MM.1S (cell line): ENCODE data around the gene TBC1D14.

Experiments
- DNase-seq: peaks from one replicate; pipeline ENCODE4 v3.0.0-alpha.2; 2015
- H2AFZ ChIP-seq: fragments of 300-600 bp; sonication (generic); 2 replicates; pipeline ENCODE4 v1.6.0; 2016; ENCODE audit warnings: antibody characterized with exemption, low read length
- H3F3A ChIP-seq: fragments of 300-600 bp; sonication (generic); 2 replicates; pipeline ENCODE4 v1.6.1; 2016; ENCODE audit warnings: mild to moderate bottlenecking, antibody characterized with exemption, low read length, moderate library complexity, mixed read lengths; ENCODE audit not compliant: insufficient read depth
- H3K27ac ChIP-seq: fragments of 300-600 bp; sonication (generic); 2 replicates; pipeline ENCODE4 v1.5.1; 2016; ENCODE audit warnings: mild to moderate bottlenecking, low read length
- H3K27me3 ChIP-seq: fragments of 300-600 bp; sonication (generic); replicated peaks from 2 replicates; pipeline ENCODE4 v1.6.0; 2016; ENCODE audit warnings: low read length; ENCODE audit not compliant: insufficient read depth
- H3K36me3 ChIP-seq: fragments of 300-600 bp; sonication (generic); replicated peaks from 2 replicates; pipeline ENCODE4 v1.6.1; 2016; ENCODE audit warnings: mild to moderate bottlenecking, low read length, mixed read lengths; ENCODE audit not compliant: insufficient read depth
- H3K4me1 ChIP-seq: fragments of 300-600 bp; sonication (generic); 2 replicates; pipeline ENCODE4 v1.6.1; 2016; ENCODE audit warnings: low read length, mixed read lengths
- H3K4me2 ChIP-seq: fragments of 300-600 bp; sonication (generic); 2 replicates; pipeline ENCODE4 v1.6.0; 2016; ENCODE audit warnings: low read depth, low read length
- H3K4me3 ChIP-seq: fragments of 300-600 bp; sonication (generic); 2 replicates; pipeline ENCODE4 v1.5.1; 2016; ENCODE audit warnings: low read length, mixed read lengths
- H3K79me2 ChIP-seq: fragments of 300-600 bp; sonication (generic); 2 replicates; pipeline ENCODE4 v1.6.1; 2016; ENCODE audit warnings: mixed run types, low read length, mixed read lengths
- H3K9ac ChIP-seq: fragments of 300-600 bp; sonication (generic); 2 replicates; pipeline ENCODE4 v1.6.1; 2016; ENCODE audit warnings: low read length, mixed read lengths
- H3K9me2 ChIP-seq: fragments of 300-600 bp; sonication (generic); replicated peaks from 2 replicates; pipeline ENCODE4 v1.6.1; 2016; ENCODE audit warnings: mild to moderate bottlenecking, low read length, mixed read lengths; ENCODE audit not compliant: insufficient read depth
- H3K9me3 ChIP-seq: fragments of 300-600 bp; sonication (generic); replicated peaks from 2 replicates; pipeline ENCODE4 v1.6.1; 2016; ENCODE audit warnings: mild to moderate bottlenecking, low read length, mixed read lengths; ENCODE audit not compliant: insufficient read depth
- H4K20me1 ChIP-seq: fragments of 300-600 bp; sonication (generic); 2 replicates; pipeline ENCODE4 v1.6.1; 2016; ENCODE audit warnings: mild to moderate bottlenecking, low read length, moderate library complexity, mixed read lengths; ENCODE audit not compliant: insufficient read depth
- CTCF ChIP-seq: fragments of 300-600 bp; sonication (generic); IDR thresholded peaks from 2 replicates; pipeline ENCODE4 v1.5.1; 2016; ENCODE audit warnings: antibody characterized with exemption, low read length, mixed read lengths
- EZH2 ChIP-seq: fragments of 300-600 bp; sonication (generic); optimal IDR thresholded peaks from 2 replicates; pipeline ENCODE3; 2017; ENCODE audit warnings: low read depth, mild to moderate bottlenecking, antibody characterized with exemption, low read length, mixed read lengths
- EZH2phosphoT487 ChIP-seq: fragments of 300-600 bp; sonication (generic); IDR thresholded peaks from 2 replicates; pipeline ENCODE4 v1.6.1; 2018; ENCODE audit warnings: antibody characterized with exemption, low read length

TBC1D14 gene

GRCh38 chr4:7021355-7021754 is 111.7 kb downstream of the TBC1D14 start:
- Histone ChIP-seq H3K4me1 (no peaks in the 10 kb centered on the region), H3K27ac (no peak overlapping the region), H3F3A (no peaks in the 10 kb centered on the region), H3K9me3 (no peaks in the 10 kb centered on the region), H2AFZ (no peak overlapping the region), H3K9ac (no peak overlapping the region), H3K27me3 (no peaks in the 10 kb centered on the region), H3K4me3 (no peak overlapping the region), H3K9me2 (no peaks in the 10 kb centered on the region), H3K79me2 (peaks cover 43% of the 10 kb centered on the region), H3K4me2 (no peak overlapping the region), H4K20me1 (no peaks in the 10 kb centered on the region), H3K36me3 (peaks cover 7% of the 10 kb centered on the region)
- TF ChIP-seq CTCF (no peak), EZH2 (no peak), EZH2phosphoT487 (no peak)
- DNase-seq = no peak

GRCh38 chr4:7021930-7022664 is 112.5 kb downstream of the TBC1D14 start:
- no peak for DNase-seq

DNA sequence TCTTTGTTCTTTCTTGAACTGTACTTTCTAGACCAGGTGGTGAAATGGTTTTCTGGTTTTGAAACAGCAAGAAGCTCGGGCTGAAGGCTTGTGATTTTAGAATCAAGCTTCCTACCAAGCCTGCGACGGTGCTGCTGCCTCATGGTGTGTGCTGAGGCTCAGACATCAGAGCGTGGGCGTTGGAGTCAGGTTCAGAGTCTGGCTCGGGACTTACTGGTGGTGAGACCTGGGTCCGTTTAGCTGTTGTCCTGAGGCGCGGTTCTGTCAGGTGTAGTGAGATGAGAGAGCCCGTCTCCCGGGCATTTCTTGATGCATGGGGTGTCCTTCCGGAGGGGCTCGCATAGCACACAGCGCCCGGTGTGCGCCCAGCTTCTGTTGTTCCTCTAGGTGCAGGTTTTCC is 113.9 kb downstream of the TBC1D14 start:
- Histone ChIP-seq H3K27me3 (no peaks in the 10 kb centered on the region), H4K20me1 (no peaks in the 10 kb centered on the region), H3K4me3 (no peak overlapping the region), H3F3A (no peaks in the 10 kb centered on the region), H3K79me2 (peaks cover 24% of the 10 kb centered on the region), H3K36me3 (peaks cover 5% of the 10 kb centered on the region), H3K9me2 (no peaks in the 10 kb centered on the region), H3K4me2 (no peak overlapping the region), H2AFZ (no peak overlapping the region), H3K4me1 (no peaks in the 10 kb centered on the region), H3K27ac (no peak overlapping the region), H3K9me3 (no peaks in the 10 kb centered on the region), H3K9ac (no peak overlapping the region)
- TF ChIP-seq EZH2 (no peak), EZH2phosphoT487 (no peak), CTCF (no peak)
- no peak for DNase-seq

More at GRCh38 chr4:7021930-7022664, 112.5 kb downstream of the TBC1D14 start:
- no peak overlapping the region for H3K27ac ChIP-seq
- H3K9me2 ChIP-seq = no peaks in the 10 kb centered on the region
- no peak for TF ChIP-seq CTCF
- peaks cover 7% of the 10 kb centered on the region for H3K36me3 ChIP-seq
- no peak overlapping the region for H3K4me3 ChIP-seq
- H3F3A ChIP-seq = no peaks in the 10 kb centered on the region
- H3K9ac ChIP-seq = no peak overlapping the region
- no peaks in the 10 kb centered on the region for H3K27me3 ChIP-seq
- no peaks in the 10 kb centered on the region for H4K20me1 ChIP-seq
- H3K79me2 ChIP-seq = peaks cover 38% of the 10 kb centered on the region
- no peaks in the 10 kb centered on the region for H3K4me1 ChIP-seq
- H3K9me3 ChIP-seq = no peaks in the 10 kb centered on the region
- H3K4me2 ChIP-seq = no peak overlapping the region
- H2AFZ ChIP-seq = no peak overlapping the region
